ENCODE results near the gene SEC31A.
"Not testable (repeated sequence)": the region's sequence is repeated elsewhere in the genome, so short reads cannot be mapped to it uniquely, and the experiment has no call there.

SEC31A gene

GRCh38 chr4:82919386-82919785, 28.4 kb upstream of the SEC31A start:
- in situ Hi-C loops (cut with MboI; ENCODE audit: low sequenced_read_pairs, unreplicated experiment), result no loop called here
- TF ChIP-seq CTCF (IDR thresholded peaks at IDR 0.05; ENCODE audit: borderline replicate concordance, control extremely low read depth, extremely low read depth, insufficient read depth, missing control alignments), result no peak
- DNase-seq (ENCODE audit: low spot score), result no peak

- no peak for TF ChIP-seq CTCF (IDR thresholded peaks at IDR 0.05; ENCODE audit: borderline replicate concordance, control extremely low read depth, extremely low read depth, insufficient read depth, missing control alignments)
- DNase-seq (ENCODE audit: low spot score), result no peak
- in situ Hi-C loops (cut with MboI; ENCODE audit: low sequenced_read_pairs, unreplicated experiment), result no loop called here
Measured at GRCh38 chr4:82918091-82918490, 27.1 kb upstream of the SEC31A start.

- DNase-seq (ENCODE audit: low spot score); in situ Hi-C loops (cut with MboI; ENCODE audit: low sequenced_read_pairs, unreplicated experiment): not testable (repeated sequence)
Measured at GRCh38 chr4:82913968-82914367, 23.0 kb upstream of the SEC31A start.

GRCh38 chr4:82913305-82913704, 22.4 kb upstream of the SEC31A start:
- in situ Hi-C loops (cut with MboI; ENCODE audit: low sequenced_read_pairs, unreplicated experiment), result no loop called here
- no peak for DNase-seq (ENCODE audit: low spot score)
- no peak for TF ChIP-seq CTCF (IDR thresholded peaks at IDR 0.05; ENCODE audit: borderline replicate concordance, control extremely low read depth, extremely low read depth, insufficient read depth, missing control alignments)

- in situ Hi-C loops (cut with MboI; ENCODE audit: low sequenced_read_pairs, unreplicated experiment), result no loop called here
- no peak for DNase-seq (ENCODE audit: low spot score)
- no peak for TF ChIP-seq CTCF (IDR thresholded peaks at IDR 0.05; ENCODE audit: borderline replicate concordance, control extremely low read depth, extremely low read depth, insufficient read depth, missing control alignments)
Measured at GRCh38 chr4:82909326-82909725, 18.4 kb upstream of the SEC31A start.

GRCh38 chr4:82906469-82906868, 15.5 kb upstream of the SEC31A start:
- DNase-seq (ENCODE audit: low spot score), result peak; percentile 40
- in situ Hi-C loops (cut with MboI; ENCODE audit: low sequenced_read_pairs, unreplicated experiment), result no loop called here
- no peak for TF ChIP-seq CTCF (IDR thresholded peaks at IDR 0.05; ENCODE audit: borderline replicate concordance, control extremely low read depth, extremely low read depth, insufficient read depth, missing control alignments)

GRCh38 chr4:82905205-82905604, 14.3 kb upstream of the SEC31A start:
- TF ChIP-seq CTCF (IDR thresholded peaks at IDR 0.05; ENCODE audit: borderline replicate concordance, control extremely low read depth, extremely low read depth, insufficient read depth, missing control alignments), result no peak
- in situ Hi-C loops (cut with MboI; ENCODE audit: low sequenced_read_pairs, unreplicated experiment), result no loop called here
- peak; percentile 68 for DNase-seq (ENCODE audit: low spot score)
